K562 (cell line): Measurements from ENCODE around the gene RSRP1. TPM values are rescaled to one million over a fixed set of nuclear protein-coding genes. Genes with fewer than 3 reads are reported as not detected.
A peak's percentile ranks its signal among the peaks of the same experiment; 100 is the strongest.

Experiments used
- EP300 ChIP-seq: IDR thresholded peaks from 2 replicates; pipeline ENCODE4 v1.6.1; 2012; ENCODE audit warnings: low read length, improper control_type of control experiment
- ESRRA ChIP-seq: fragments of 450-650 bp; IDR thresholded peaks from 2 replicates; pipeline ENCODE4 v1.6.1; 2014; ENCODE audit warnings: low read depth, mild to moderate bottlenecking, moderate library complexity, borderline replicate concordance
- ETV1 ChIP-seq: fragments of 450-650 bp; conservative IDR thresholded peaks from 2 replicates; pipeline ENCODE4 v1.6.1; 2016; ENCODE audit warnings: missing genetic modification characterization, control low read depth, low read depth, missing compliant biosample characterization
- FOXK2 ChIP-seq, 2 experiments: fragments of 450-650 bp; IDR thresholded peaks in 1 of 2; conservative IDR thresholded peaks in 1 of 2; 2 replicates each; pipeline ENCODE4 v1.6.1; 2016; ENCODE audit warnings: low read depth in 2 of 2, mild to moderate bottlenecking in 1 of 2
- GATA2 ChIP-seq: sonication (generic); formaldehyde crosslinking; IDR thresholded peaks from 2 replicates; pipeline ENCODE4 v1.4.0; 2020; ENCODE audit warnings: mild to moderate bottlenecking, missing genetic modification reagents
- HCFC1 ChIP-seq: IDR thresholded peaks from 2 replicates; pipeline ENCODE4 v1.6.1; 2012; ENCODE audit warnings: low read depth, low read length, improper control_type of control experiment
- MEIS2 ChIP-seq: fragments of 450-650 bp; IDR thresholded peaks from 2 replicates; pipeline ENCODE4 v1.6.1; 2014; ENCODE audit warnings: mild to moderate bottlenecking; ENCODE audit not compliant: partially characterized antibody
- POU5F1 ChIP-seq: fragments of 150-350 bp; IDR thresholded peaks from 2 replicates; pipeline ENCODE4 v1.6.1; 2014; ENCODE audit warnings: borderline replicate concordance, low read length, low read depth, mild to moderate bottlenecking; ENCODE audit not compliant: partially characterized antibody
- RAD51 ChIP-seq: fragments of 450-650 bp; IDR thresholded peaks from 2 replicates; pipeline ENCODE4 v1.7.1; 2016; ENCODE audit warnings: low read depth, mild to moderate bottlenecking, borderline replicate concordance
- SETDB1 ChIP-seq: IDR thresholded peaks from one replicate; pipeline ENCODE4 v1.6.1; 2012; ENCODE audit warnings: low read length, control low read depth, inconsistent platforms
- SNIP1 ChIP-seq: fragments of 450-650 bp; IDR thresholded peaks from 2 replicates; pipeline ENCODE4 v1.7.1; 2017; ENCODE audit warnings: low read depth, mild to moderate bottlenecking
- TGIF2 ChIP-seq: sonication (generic); formaldehyde crosslinking; IDR thresholded peaks from 2 replicates; pipeline ENCODE4 v1.8.1; 2022; ENCODE audit warnings: mild to moderate bottlenecking, missing genetic modification reagents, moderate library complexity
- ZBTB17 ChIP-seq: fragments of 450-650 bp; formaldehyde crosslinking; IDR thresholded peaks from 2 replicates; pipeline ENCODE4 v1.4.0; 2020; ENCODE audit warnings: mild to moderate bottlenecking
- ZNF239 ChIP-seq: fragments of 250-450 bp; sonication (Bioruptor Pico); IDR thresholded peaks from 2 replicates; pipeline ENCODE4 v1.4.0; 2020; ENCODE audit warnings: mild to moderate bottlenecking
- ZNF551 ChIP-seq: fragments of 250-450 bp; sonication (Bioruptor Pico); IDR thresholded peaks from 2 replicates; pipeline ENCODE4 v1.5.0; 2021; ENCODE audit warnings: mild to moderate bottlenecking, moderate library complexity
- polyA plus RNA-seq, 8 experiments: library from polyadenylated mRNA; depleted of rRNA in 4 of 8; stranded (reverse) in 5 of 8; unstranded in 3 of 8; fragments of >200 nt; fragmentation: Nextera tagmentation in 2 of 8; fragmentation: Illumina TruSeq in 1 of 8; extraction: Ambion mirVana in 2 of 8; extraction: Trizol in 1 of 8; gene quantifications; 2 replicates each; pipeline versions ENCODE4 v1.2.1 to v1.2.3, GENCODE V29; 2011 to 2014; ENCODE audit warnings: inconsistent platforms in 1 of 8, missing spikeins in 1 of 8
- total RNA-seq, 7 experiments: library from RNA; depleted of rRNA in 6 of 7; stranded (reverse); fragments of >200 nt in 6 of 7; fragmentation: Illumina TruSeq in 2 of 7; extraction: Trizol in 2 of 7; gene quantifications; 2 replicates each; pipeline versions ENCODE4 v1.2.1 to v1.2.3, GENCODE V29; 2011 to 2021; ENCODE audit warnings: low replicate concordance in 1 of 7
- TF ChIP-seq, protein P1 (sequence below), 2 experiments: fragments of 450-650 bp; IDR thresholded peaks; 2 replicates each; pipeline ENCODE4 v1.6.1; 2018; ENCODE audit warnings: mild to moderate bottlenecking in 2 of 2, low read depth in 1 of 2; ENCODE audit not compliant: partially characterized antibody in 2 of 2
- TF ChIP-seq, protein P2 (sequence below): sonication (generic); formaldehyde crosslinking; IDR thresholded peaks from 2 replicates; pipeline ENCODE4 v1.8.0; 2022; ENCODE audit warnings: missing genetic modification reagents, mild to moderate bottlenecking, moderate library complexity, borderline replicate concordance
- TF ChIP-seq, protein P3 (sequence below): fragments of 450-650 bp; IDR thresholded peaks from 2 replicates; pipeline ENCODE4 v1.6.1; 2016; ENCODE audit warnings: borderline replicate concordance
- TF ChIP-seq, protein P4 (sequence below): sonication (generic); formaldehyde crosslinking; IDR thresholded peaks from 2 replicates; pipeline ENCODE4 v1.8.0; 2022; ENCODE audit warnings: mild to moderate bottlenecking, missing genetic modification reagents

The RSRP1 gene
- total and polyA plus RNA-seq, 9 of the 15 experiments (the other 6 are each of a cell fraction or from before 2014, with no cell fraction given), result 27.2 to 283 (median 146) TPM

DNA sequence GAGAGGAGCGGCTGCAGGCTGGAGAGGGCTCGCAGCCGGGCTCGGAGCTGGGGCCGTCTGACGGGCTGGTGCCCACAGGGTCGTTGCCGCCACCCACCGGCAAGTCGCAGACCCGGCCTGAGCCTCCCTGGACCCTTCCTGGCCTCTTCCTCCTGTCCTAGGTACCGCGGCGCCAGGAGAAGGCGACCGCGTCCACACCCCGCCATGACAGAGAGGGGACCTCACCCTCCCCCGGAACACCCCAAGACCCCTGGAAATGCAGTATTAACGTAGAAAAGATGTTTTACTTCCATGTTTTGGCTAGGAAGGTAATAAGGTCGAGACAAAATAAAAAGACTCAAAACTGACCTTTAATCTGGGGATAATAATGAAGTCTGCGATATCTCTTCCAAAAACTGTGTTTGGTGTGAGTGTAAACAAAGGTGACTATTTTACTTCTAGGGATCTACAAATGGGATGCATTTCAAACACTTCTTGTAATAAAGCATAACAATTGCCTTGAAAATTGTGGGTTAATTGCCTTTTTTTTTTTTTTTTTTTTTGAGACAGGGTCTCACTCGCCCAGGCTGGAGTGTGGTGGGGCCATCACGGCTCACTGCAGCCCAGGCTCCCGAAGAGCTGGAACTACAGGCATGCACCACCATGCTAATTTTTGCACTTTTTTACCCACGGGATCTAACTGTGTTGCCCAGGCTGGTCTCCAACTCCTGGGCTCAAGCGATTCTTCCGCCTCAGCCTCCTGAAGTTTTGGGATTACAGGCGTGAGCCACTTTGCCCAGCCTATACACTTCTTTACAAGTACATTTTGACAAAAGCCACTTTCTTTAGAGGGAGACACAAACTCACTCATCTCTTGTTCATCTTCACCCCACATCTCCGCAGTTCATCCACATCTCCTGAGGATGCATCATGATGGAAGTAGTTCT lies 838 bp upstream of the RSRP1 start (continued):
- TF ChIP-seq, protein P1, sequence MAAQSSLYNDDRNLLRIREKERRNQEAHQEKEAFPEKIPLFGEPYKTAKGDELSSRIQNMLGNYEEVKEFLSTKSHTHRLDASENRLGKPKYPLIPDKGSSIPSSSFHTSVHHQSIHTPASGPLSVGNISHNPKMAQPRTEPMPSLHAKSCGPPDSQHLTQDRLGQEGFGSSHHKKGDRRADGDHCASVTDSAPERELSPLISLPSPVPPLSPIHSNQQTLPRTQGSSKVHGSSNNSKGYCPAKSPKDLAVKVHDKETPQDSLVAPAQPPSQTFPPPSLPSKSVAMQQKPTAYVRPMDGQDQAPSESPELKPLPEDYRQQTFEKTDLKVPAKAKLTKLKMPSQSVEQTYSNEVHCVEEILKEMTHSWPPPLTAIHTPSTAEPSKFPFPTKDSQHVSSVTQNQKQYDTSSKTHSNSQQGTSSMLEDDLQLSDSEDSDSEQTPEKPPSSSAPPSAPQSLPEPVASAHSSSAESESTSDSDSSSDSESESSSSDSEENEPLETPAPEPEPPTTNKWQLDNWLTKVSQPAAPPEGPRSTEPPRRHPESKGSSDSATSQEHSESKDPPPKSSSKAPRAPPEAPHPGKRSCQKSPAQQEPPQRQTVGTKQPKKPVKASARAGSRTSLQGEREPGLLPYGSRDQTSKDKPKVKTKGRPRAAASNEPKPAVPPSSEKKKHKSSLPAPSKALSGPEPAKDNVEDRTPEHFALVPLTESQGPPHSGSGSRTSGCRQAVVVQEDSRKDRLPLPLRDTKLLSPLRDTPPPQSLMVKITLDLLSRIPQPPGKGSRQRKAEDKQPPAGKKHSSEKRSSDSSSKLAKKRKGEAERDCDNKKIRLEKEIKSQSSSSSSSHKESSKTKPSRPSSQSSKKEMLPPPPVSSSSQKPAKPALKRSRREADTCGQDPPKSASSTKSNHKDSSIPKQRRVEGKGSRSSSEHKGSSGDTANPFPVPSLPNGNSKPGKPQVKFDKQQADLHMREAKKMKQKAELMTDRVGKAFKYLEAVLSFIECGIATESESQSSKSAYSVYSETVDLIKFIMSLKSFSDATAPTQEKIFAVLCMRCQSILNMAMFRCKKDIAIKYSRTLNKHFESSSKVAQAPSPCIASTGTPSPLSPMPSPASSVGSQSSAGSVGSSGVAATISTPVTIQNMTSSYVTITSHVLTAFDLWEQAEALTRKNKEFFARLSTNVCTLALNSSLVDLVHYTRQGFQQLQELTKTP (IDR thresholded peaks at IDR 0.05; ENCODE audit: low read depth in 1 of 2, partially characterized antibody in 2 of 2), result no peak
- TF ChIP-seq EP300 (no peak), SETDB1 (peak; percentile 4), POU5F1 (no peak), MEIS2 (no peak), HCFC1 (no peak), ETV1 (tag) (0 out of 2 replicates have a peak, but pooled peaks have one; percentile 19), TGIF2 (CRISPR knock-in tag) (no peak), SNIP1 (no peak), ZNF551 (no peak), RAD51 (no peak), GATA2 (CRISPR knock-in tag) (no peak), FOXK2 (conservative IDR thresholded peaks at IDR 0.05 in 1 of 2, IDR thresholded peaks at IDR 0.05 in 1 of 2; ENCODE audit: low read depth in 2 of 2) (peak; percentile 35 to 65; a peak in 2 of 4 replicates), ZBTB17 (peak; percentile 23; the same call in 1 of the 2 replicates), ESRRA (peak; percentile 8; the same call in 1 of the 2 replicates), ZNF239 (CRISPR knock-in tag) (no peak)
- TF ChIP-seq, protein P2, sequence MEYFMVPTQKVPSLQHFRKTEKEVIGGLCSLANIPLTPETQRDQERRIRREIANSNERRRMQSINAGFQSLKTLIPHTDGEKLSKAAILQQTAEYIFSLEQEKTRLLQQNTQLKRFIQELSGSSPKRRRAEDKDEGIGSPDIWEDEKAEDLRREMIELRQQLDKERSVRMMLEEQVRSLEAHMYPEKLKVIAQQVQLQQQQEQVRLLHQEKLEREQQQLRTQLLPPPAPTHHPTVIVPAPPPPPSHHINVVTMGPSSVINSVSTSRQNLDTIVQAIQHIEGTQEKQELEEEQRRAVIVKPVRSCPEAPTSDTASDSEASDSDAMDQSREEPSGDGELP (CRISPR knock-in tag), result no peak
- TF ChIP-seq, protein P3, sequence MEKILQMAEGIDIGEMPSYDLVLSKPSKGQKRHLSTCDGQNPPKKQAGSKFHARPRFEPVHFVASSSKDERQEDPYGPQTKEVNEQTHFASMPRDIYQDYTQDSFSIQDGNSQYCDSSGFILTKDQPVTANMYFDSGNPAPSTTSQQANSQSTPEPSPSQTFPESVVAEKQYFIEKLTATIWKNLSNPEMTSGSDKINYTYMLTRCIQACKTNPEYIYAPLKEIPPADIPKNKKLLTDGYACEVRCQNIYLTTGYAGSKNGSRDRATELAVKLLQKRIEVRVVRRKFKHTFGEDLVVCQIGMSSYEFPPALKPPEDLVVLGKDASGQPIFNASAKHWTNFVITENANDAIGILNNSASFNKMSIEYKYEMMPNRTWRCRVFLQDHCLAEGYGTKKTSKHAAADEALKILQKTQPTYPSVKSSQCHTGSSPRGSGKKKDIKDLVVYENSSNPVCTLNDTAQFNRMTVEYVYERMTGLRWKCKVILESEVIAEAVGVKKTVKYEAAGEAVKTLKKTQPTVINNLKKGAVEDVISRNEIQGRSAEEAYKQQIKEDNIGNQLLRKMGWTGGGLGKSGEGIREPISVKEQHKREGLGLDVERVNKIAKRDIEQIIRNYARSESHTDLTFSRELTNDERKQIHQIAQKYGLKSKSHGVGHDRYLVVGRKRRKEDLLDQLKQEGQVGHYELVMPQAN, result no peak
- TF ChIP-seq, protein P4, sequence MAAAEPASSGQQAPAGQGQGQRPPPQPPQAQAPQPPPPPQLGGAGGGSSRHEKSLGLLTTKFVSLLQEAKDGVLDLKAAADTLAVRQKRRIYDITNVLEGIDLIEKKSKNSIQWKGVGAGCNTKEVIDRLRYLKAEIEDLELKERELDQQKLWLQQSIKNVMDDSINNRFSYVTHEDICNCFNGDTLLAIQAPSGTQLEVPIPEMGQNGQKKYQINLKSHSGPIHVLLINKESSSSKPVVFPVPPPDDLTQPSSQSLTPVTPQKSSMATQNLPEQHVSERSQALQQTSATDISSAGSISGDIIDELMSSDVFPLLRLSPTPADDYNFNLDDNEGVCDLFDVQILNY (CRISPR knock-in tag), result peak; percentile 81; the same call in 1 of the 2 replicates
